Fibroblast of lung (primary cell): Measurements from ENCODE around the gene HSPA6.
"Not testable (repeated sequence)": the region's sequence is repeated elsewhere in the genome, so short reads cannot be mapped to it uniquely, and the experiment has no call there.

Experiments
- CTCF ChIP-seq, 2 donors: IDR thresholded peaks in 1 of 2; conservative IDR thresholded peaks in 1 of 2; 1 replicate in 1 of 2; 2 replicates in 1 of 2; pipeline ENCODE4 v1.5.1; 2011 to 2012; ENCODE audit warnings: low read length in 2 of 2, control low read depth in 1 of 2, inconsistent platforms in 1 of 2, low read depth in 1 of 2, mild to moderate bottlenecking in 1 of 2
- EZH2 ChIP-seq: IDR thresholded peaks from 2 replicates; pipeline ENCODE4 v1.5.1; 2012; ENCODE audit warnings: low read length, control low read depth, mild to moderate bottlenecking; ENCODE audit errors: missing control alignments

GRCh38 chr1:161525918-161526317 is 1.6 kb downstream of the HSPA6 start:
- not testable (repeated sequence) for TF ChIP-seq EZH2; CTCF (conservative IDR thresholded peaks at IDR 0.05 in 1 of 2, IDR thresholded peaks at IDR 0.05 in 1 of 2; ENCODE audit: low read depth in 1 of 2, low read length in 2 of 2)
